CD14-positive monocyte (primary cell): ENCODE data around the gene SPC24. TPM values are rescaled to one million over a fixed set of nuclear protein-coding genes. Genes with fewer than 3 reads are reported as not detected.

Experiments
- DNase-seq, 3 donors: peaks; one replicate each; pipeline ENCODE4 v3.0.0-alpha.2; 2011 to 2022
- H2AFZ ChIP-seq: 2 replicates; pipeline ENCODE4 v1.6.0; 2012; ENCODE audit warnings: mild to moderate bottlenecking, low read depth, low read length, inconsistent platforms; ENCODE audit not compliant: insufficient read depth, poor library complexity, severe bottlenecking
- H3K27ac ChIP-seq, 2 donors: 1 replicate in 1 of 2; 2 replicates in 1 of 2; pipeline ENCODE4 v1.5.1; 2012 to 2013; ENCODE audit warnings: low read length in 2 of 2, control low read depth in 1 of 2, inconsistent platforms in 1 of 2, low read depth in 1 of 2, mild to moderate bottlenecking in 1 of 2
- H3K27me3 ChIP-seq, 2 donors: one replicate each; pipeline versions ENCODE4 v1.6.0 to v1.6.1; 2011 to 2013; ENCODE audit warnings: low read length in 2 of 2; ENCODE audit not compliant: control insufficient read depth in 2 of 2, insufficient read depth in 2 of 2
- H3K36me3 ChIP-seq, 2 donors: replicated peaks in 1 of 2; 1 replicate in 1 of 2; 2 replicates in 1 of 2; pipeline versions ENCODE4 v1.5.1 to v1.6.1; 2012 to 2013; ENCODE audit warnings: low read length in 2 of 2, control low read depth in 1 of 2, inconsistent platforms in 1 of 2, mild to moderate bottlenecking in 1 of 2; ENCODE audit not compliant: insufficient read depth in 2 of 2, control insufficient read depth in 1 of 2
- H3K4me1 ChIP-seq, 2 donors: 1 replicate in 1 of 2; 2 replicates in 1 of 2; pipeline versions ENCODE4 v1.5.1 to v1.6.1; 2012 to 2013; ENCODE audit warnings: low read length in 2 of 2, control low read depth in 1 of 2, inconsistent platforms in 1 of 2, mild to moderate bottlenecking in 1 of 2, moderate library complexity in 1 of 2; ENCODE audit not compliant: insufficient read depth in 2 of 2, control insufficient read depth in 1 of 2
- H3K4me2 ChIP-seq: replicated peaks from 2 replicates; pipeline ENCODE3; 2012; ENCODE audit warnings: low read length, moderate library complexity, mild to moderate bottlenecking; ENCODE audit not compliant: poor library complexity, severe bottlenecking; ENCODE audit errors: extremely low read depth
- H3K4me3 ChIP-seq, 3 experiments: fragments of 200-600 bp in 1 of 3; sonication (generic) in 1 of 3; replicated peaks in 1 of 3; 1 replicate in 2 of 3; 2 replicates in 1 of 3; pipeline ENCODE4 v1.5.1; 2011 to 2013; ENCODE audit warnings: low read length in 3 of 3, mild to moderate bottlenecking in 3 of 3, control low read depth in 2 of 3, low read depth in 2 of 3, inconsistent platforms in 1 of 3, moderate library complexity in 1 of 3
- H3K79me2 ChIP-seq: 2 replicates; pipeline ENCODE4 v1.6.0; 2012; ENCODE audit warnings: mild to moderate bottlenecking, control low read depth, inconsistent platforms, low read length, moderate library complexity; ENCODE audit not compliant: insufficient read depth
- H3K9ac ChIP-seq: 2 replicates; pipeline ENCODE4 v1.6.0; 2017; ENCODE audit warnings: low read length, mild to moderate bottlenecking; ENCODE audit not compliant: insufficient read depth, poor library complexity, severe bottlenecking
- H3K9me3 ChIP-seq, 2 donors: replicated peaks in 1 of 2; 1 replicate in 1 of 2; 2 replicates in 1 of 2; pipeline versions ENCODE4 v1.5.1 to v1.6.1; 2012 to 2013; ENCODE audit warnings: low read length in 2 of 2, control low read depth in 1 of 2; ENCODE audit not compliant: control insufficient read depth in 1 of 2, insufficient read depth in 1 of 2
- H4K20me1 ChIP-seq: 2 replicates; pipeline ENCODE4 v1.6.0; 2012; ENCODE audit warnings: mild to moderate bottlenecking, low read length, control low read depth, moderate library complexity; ENCODE audit not compliant: insufficient read depth
- H3K27ac Mint-ChIP-seq, 7 donors: one replicate each; pipeline ENCODE4 v1.8.0; 2020; ENCODE audit warnings: mild to moderate bottlenecking in 7 of 7, mixed read lengths in 7 of 7, moderate library complexity in 6 of 7, inconsistent platforms in 2 of 7
- H3K27me3 Mint-ChIP-seq, 3 donors: one replicate each; pipeline ENCODE4 v1.8.0; 2021 to 2022; ENCODE audit warnings: low read depth in 3 of 3, mild to moderate bottlenecking in 3 of 3, mixed read lengths in 3 of 3, moderate library complexity in 3 of 3, inconsistent platforms in 1 of 3
- H3K36me3 Mint-ChIP-seq, 2 donors: one replicate each; pipeline ENCODE4 v1.8.0; 2020; ENCODE audit warnings: mixed read lengths in 2 of 2, inconsistent platforms in 1 of 2, mild to moderate bottlenecking in 1 of 2
- H3K4me1 Mint-ChIP-seq: one replicate; pipeline ENCODE4 v1.8.0; 2020; ENCODE audit warnings: mild to moderate bottlenecking, mixed read lengths
- H3K4me3 Mint-ChIP-seq, 2 donors: one replicate each; pipeline ENCODE4 v1.8.0; 2020; ENCODE audit warnings: mild to moderate bottlenecking in 2 of 2, mixed read lengths in 2 of 2, moderate library complexity in 1 of 2
- H3K9me3 Mint-ChIP-seq, 7 donors: one replicate each; pipeline ENCODE4 v1.8.0; 2020 to 2022; ENCODE audit warnings: mixed read lengths in 7 of 7, mild to moderate bottlenecking in 6 of 7, moderate library complexity in 6 of 7, inconsistent platforms in 2 of 7
- CTCF ChIP-seq: fragments of 200-600 bp; IDR thresholded peaks from one replicate; pipeline ENCODE4 v1.8.0; 2022; ENCODE audit warnings: antibody characterized with exemption, mild to moderate bottlenecking
- WGBS: methylation state at CpG from one replicate; pipeline ENCODE4 v1.1.5; 2013; ENCODE audit warnings: missing lambda C conversion rate; ENCODE audit not compliant: insufficient coverage; 5-methylcytosine and 5-hydroxymethylcytosine counted together
- intact Hi-C, 2 donors: fragments of 100-400 bp; cut with micrococcal nuclease; formaldehyde crosslinking; loops; one replicate each; pipeline versions ENCODE4 v1.15.0 to v1.15.1; 2023
- polyA plus RNA-seq, 3 donors: library from polyadenylated mRNA; depleted of rRNA in 1 of 3; unstranded in 2 of 3; stranded (reverse) in 1 of 3; fragments of 300-500 nt in 2 of 3; fragments of >200 nt in 1 of 3; fragmentation: Illumina TruSeq in 2 of 3; gene quantifications; 1 replicate in 2 of 3; 2 replicates in 1 of 3; pipeline ENCODE4 v1.2.3, GENCODE V29; 2012 to 2021

SPC24 gene
- polyA plus RNA-seq, 3 donors = 0.27 TPM; not detected in 2

- peaks cover 41% of the 10 kb centered on the region for H3K4me1 Mint-ChIP-seq
- Histone ChIP-seq H3K27me3 (peaks cover 0 to 6% of the 10 kb centered on the region in 2 donors), H3K9me3 (no peaks in the 10 kb centered on the region), H3K9ac (no peak overlapping the region), H4K20me1 (no peaks in the 10 kb centered on the region), H3K36me3 (no peaks in the 10 kb centered on the region), H3K4me2 (peak overlapping the region; percentile 2), H3K79me2 (no peaks in the 10 kb centered on the region), H2AFZ (peak overlapping the region; percentile 44), H3K4me1 (peaks cover 31 to 42% of the 10 kb centered on the region in 2 donors), H3K4me3 (peak overlapping the region in 1 of 3 experiments; percentile 20), H3K27ac (no peak overlapping the region)
- peak overlapping the region in 1 of 2 donors; percentile 16 for H3K4me3 Mint-ChIP-seq
- 32% methylated on average over 6 of the region's 13 CpGs for WGBS
- intact Hi-C loops = loop anchor here (5.0 to 10.0 kb wide), 3 partner anchors 64 to 204 kb away; no protein-coding TSS in a partner anchor
- H3K27ac Mint-ChIP-seq = peak overlapping the region in 2 of 7 donors; percentile 18 to 50
- no peak for TF ChIP-seq CTCF
- peak; percentile 25 to 56 (median 46) for DNase-seq
- peaks cover 0 to 10% of the 10 kb centered on the region in 2 donors for H3K36me3 Mint-ChIP-seq
- H3K27me3 Mint-ChIP-seq = peaks cover 18 to 22% (median 21%) of the 10 kb centered on the region in 3 donors
- H3K9me3 Mint-ChIP-seq = peaks cover 0 to 2% (median 0%) of the 10 kb centered on the region in 7 donors
Measured at GRCh38 chr19:11138601-11139300, 16.8 kb downstream of the SPC24 start.

GRCh38 chr19:11137542-11138384 lies 17.8 kb downstream of the SPC24 start:
- TF ChIP-seq CTCF = peak; percentile 76
- no peaks in the 10 kb centered on the region for H3K79me2 ChIP-seq
- Mint-ChIP-seq H3K9me3 (peaks cover 0 to 2% (median 0%) of the 10 kb centered on the region in 7 donors), H3K4me1 (peaks cover 33% of the 10 kb centered on the region), H3K27me3 (peaks cover 17 to 22% (median 21%) of the 10 kb centered on the region in 3 donors), H3K4me3 (peak overlapping the region; percentile 89 to 98), H3K27ac (peak overlapping the region in 4 of 7 donors; percentile 37 to 80 (median 62)), H3K36me3 (peaks cover 0 to 14% of the 10 kb centered on the region in 2 donors)
- peak overlapping the region; percentile 49 for H3K9ac ChIP-seq
- peak overlapping the region; percentile 92 for H2AFZ ChIP-seq
- H3K36me3 ChIP-seq = peaks cover 0 to 3% of the 10 kb centered on the region in 2 donors
- H3K9me3 ChIP-seq = no peaks in the 10 kb centered on the region
- H3K27me3 ChIP-seq = peaks cover 0 to 6% of the 10 kb centered on the region in 2 donors
- H3K27ac ChIP-seq = no peak overlapping the region
- DNase-seq = peak; percentile 35 to 69 (median 54)
- WGBS = 7% methylated on average over 24 of the region's 28 CpGs
- intact Hi-C loops = loop anchor here (5.0 to 10.0 kb wide), 3 partner anchors 63 to 203 kb away; no protein-coding TSS in a partner anchor
- peak overlapping the region; percentile 87 for H3K4me2 ChIP-seq
- peak overlapping the region; percentile 26 to 83 (median 42) for H3K4me3 ChIP-seq
- H3K4me1 ChIP-seq = peaks cover 25 to 35% of the 10 kb centered on the region in 2 donors
- H4K20me1 ChIP-seq = no peaks in the 10 kb centered on the region
